ENCODE data around the gene OBSCN.

Gene OBSCN

DNA sequence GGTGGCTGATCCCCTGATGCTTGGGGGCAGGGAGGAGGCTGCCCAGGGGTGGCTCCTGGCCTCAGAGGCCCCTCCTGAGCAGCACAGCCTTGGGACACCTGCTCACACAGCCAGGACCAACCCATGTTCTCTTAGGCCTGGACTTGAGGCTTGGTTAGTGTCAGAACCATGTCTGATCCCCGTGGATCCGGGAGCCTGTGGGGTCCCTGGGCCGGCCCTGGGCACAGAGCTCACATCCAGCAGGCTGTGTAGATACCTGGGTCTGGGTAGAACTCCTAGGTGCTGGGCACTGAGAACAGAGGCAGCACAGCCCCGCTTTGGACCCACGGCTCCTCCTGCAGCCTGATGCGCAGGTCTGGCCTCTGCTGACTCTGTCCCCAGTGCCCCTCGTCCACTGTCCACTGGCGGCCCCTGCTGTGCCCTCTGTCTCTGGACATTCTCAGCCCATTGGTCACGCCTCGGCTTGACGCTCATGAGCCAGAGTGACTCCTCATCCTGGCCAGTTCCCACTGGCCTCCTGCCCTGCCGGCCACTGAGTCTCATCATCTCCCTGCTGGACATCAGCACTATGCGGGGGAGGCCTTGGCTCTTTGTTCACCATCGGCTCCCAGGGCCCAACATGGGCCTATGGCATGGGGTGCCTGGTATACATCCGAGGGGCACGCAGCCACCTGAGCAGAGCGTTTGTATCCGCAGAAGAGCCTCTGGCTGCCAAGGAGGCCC is 128.6 kb downstream of the OBSCN start:
- in situ Hi-C loops (cut with HindIII; ENCODE audit: low sequenced_read_pairs), result no loop called here

DNA sequence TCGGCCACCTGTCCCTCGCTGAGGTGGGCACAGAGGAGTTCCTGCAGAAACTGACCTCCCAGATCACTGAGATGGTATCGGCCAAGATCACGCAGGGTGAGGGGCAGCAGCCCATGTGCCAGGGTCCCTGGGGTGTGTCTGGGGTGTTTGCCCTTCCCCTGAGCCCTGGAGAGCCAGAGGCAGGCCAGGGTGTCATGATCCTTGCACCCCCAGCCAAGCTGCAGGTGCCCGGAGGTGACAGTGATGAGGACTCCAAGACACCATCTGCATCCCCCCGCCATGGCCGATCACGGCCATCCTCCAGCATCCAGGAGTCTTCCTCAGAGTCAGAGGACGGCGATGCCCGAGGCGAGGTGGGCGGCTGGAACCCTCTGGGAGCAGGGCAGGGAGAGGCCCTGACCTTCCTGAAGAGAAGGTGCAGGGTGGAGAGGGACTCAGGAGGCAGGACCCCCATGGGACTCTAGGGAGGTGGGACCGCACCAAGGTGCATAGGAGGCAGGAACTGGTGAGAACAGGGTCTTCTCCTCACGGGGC is 129.3 kb downstream of the OBSCN start:
- in situ Hi-C loops (cut with HindIII; ENCODE audit: low sequenced_read_pairs), result no loop called here

- in situ Hi-C loops (cut with HindIII; ENCODE audit: low sequenced_read_pairs), result no loop called here
Measured at GRCh38 chr1:228337711-228338520, 130.1 kb downstream of the OBSCN start.

GRCh38 chr1:228338521-228339051 is 130.7 kb downstream of the OBSCN start:
- in situ Hi-C loops (cut with HindIII; ENCODE audit: low sequenced_read_pairs), result no loop called here

GRCh38 chr1:228339059-228339704 is 131.3 kb downstream of the OBSCN start:
- in situ Hi-C loops (cut with HindIII; ENCODE audit: low sequenced_read_pairs), result no loop called here

GRCh38 chr1:228339766-228340685 is 132.2 kb downstream of the OBSCN start:
- in situ Hi-C loops (cut with HindIII; ENCODE audit: low sequenced_read_pairs), result no loop called here

GRCh38 chr1:228340686-228341449 is 133.0 kb downstream of the OBSCN start:
- in situ Hi-C loops (cut with HindIII; ENCODE audit: low sequenced_read_pairs), result no loop called here

DNA sequence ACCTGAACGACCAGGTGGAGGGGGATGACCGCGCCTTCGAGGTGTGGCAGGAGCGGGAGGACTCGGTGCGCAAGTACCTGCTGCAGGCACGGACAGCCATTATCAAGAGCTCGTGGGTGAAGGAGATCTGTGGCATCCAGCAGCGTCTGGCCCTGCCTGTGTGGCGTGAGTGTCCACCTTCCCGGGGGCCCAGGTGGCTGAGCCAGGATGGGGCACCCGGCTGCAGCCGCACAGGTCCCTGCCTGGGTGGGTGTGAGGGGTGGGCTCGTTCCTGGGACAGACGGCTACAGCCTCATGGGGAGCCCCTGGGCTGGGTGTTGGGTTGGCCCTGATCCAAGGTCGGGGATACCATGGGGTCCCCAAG is 133.6 kb downstream of the OBSCN start:
- in situ Hi-C loops (cut with HindIII; ENCODE audit: low sequenced_read_pairs), result no loop called here

- in situ Hi-C loops (cut with HindIII; ENCODE audit: low sequenced_read_pairs), result no loop called here
Measured at GRCh38 chr1:228341814-228342626, 134.2 kb downstream of the OBSCN start.

DNA sequence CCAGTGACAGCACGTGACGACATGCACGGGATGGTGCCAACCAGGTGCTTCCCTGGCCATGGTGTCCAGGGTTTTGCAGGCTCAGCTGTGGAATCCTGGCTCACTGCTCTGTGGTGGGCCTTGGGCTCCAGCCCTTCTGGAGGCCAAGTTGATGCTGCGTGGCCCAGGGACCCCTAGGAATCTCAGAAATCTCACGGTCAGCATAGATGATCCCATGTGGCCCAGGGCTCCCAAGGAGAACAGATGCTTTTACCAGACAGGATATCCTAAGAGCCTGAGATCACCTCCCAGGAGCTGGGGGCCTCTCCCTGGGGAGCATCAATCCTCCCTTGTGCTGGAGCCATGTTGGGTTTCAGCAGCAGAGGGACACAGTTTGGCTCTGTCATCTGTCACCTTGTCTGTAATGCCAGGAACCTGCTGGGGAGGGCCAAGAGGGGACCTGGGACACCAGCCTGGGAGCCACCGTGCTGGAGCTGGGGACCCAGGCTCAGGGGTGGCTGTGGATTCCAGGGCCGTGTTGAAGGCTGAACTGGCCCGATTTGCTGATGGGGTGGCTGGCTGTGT is 134.9 kb downstream of the OBSCN start:
- in situ Hi-C loops (cut with HindIII; ENCODE audit: low sequenced_read_pairs), result no loop called here

GRCh38 chr1:228343191-228343661 is 135.4 kb downstream of the OBSCN start:
- in situ Hi-C loops (cut with HindIII; ENCODE audit: low sequenced_read_pairs), result no loop called here

- in situ Hi-C loops (cut with HindIII; ENCODE audit: low sequenced_read_pairs), result no loop called here
Measured at GRCh38 chr1:228344631-228345072, 136.8 kb downstream of the OBSCN start.

GRCh38 chr1:228345201-228345930 is 137.5 kb downstream of the OBSCN start:
- in situ Hi-C loops (cut with HindIII; ENCODE audit: low sequenced_read_pairs), result no loop called here

DNA sequence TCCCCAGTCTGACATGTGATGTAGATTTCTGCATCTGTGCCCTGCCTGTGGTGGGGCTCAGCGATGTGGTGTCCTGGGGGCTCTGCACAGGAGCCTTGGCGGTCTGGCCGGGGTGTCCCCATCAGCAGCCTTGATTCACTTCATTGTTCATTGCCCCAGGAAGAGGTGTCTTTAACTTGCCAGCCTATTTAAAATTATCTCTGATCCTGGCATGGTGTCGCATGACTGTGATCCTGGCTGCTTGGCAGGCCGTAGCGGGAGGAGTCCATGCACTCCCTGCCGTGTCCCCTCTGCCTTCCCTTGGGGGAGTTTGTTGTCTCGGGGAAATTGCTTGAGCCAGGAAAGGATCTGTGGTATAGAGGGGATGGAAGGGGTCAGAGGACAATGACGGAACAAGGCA is 138.9 kb downstream of the OBSCN start:
- in situ Hi-C loops (cut with HindIII; ENCODE audit: low sequenced_read_pairs), result no loop called here

- in situ Hi-C loops (cut with HindIII; ENCODE audit: low sequenced_read_pairs), result no loop called here
Measured at GRCh38 chr1:228347181-228347580, 139.3 kb downstream of the OBSCN start.

GRCh38 chr1:228348708-228349467 is 141.0 kb downstream of the OBSCN start:
- in situ Hi-C loops (cut with HindIII; ENCODE audit: low sequenced_read_pairs), result no loop called here

DNA sequence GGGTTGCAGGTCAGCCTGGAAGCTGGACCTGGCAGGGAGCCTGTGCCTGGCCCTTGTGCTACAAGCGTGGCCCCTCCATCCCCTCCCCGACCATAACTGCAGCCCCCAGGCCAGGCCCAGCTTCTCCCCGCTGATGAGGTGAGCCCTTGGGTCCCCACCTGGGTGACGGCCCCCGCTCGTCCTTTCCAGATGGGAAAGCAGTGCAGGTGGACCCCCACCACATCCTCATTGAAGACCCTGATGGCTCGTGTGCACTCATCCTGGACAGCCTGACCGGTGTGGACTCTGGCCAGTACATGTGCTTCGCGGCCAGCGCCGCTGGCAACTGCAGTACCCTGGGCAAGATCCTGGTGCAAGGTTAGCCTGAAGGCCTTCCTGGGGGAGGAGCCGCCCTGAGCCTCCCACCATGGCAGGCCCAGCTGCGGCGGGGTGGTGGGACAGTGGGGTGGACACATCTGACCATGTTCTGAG is 141.9 kb downstream of the OBSCN start:
- in situ Hi-C loops (cut with HindIII; ENCODE audit: low sequenced_read_pairs), result no loop called here

All from DLD1 (cell line).